Dermis microvascular lymphatic vessel endothelial cell (primary cell): Measurements from ENCODE around the gene HYCC2. TPM values are rescaled to one million over a fixed set of nuclear protein-coding genes. Genes with fewer than 3 reads are reported as not detected.
"Not testable (repeated sequence)": the region's sequence is repeated elsewhere in the genome, so short reads cannot be mapped to it uniquely, and the experiment has no call there.

ENCODE experiments used
- DNase-seq, 2 donors: peaks; one replicate each; pipeline versions ENCODE4 v3.0.0 to v3.0.0-alpha.2; 2010; ENCODE audit warnings: low read depth in 2 of 2
- total RNA-seq: library from RNA; depleted of rRNA; stranded (reverse); fragments of >200 nt; gene quantifications from 2 replicates; pipeline ENCODE4 v1.2.1, GENCODE V29; 2014

The HYCC2 gene
- total RNA-seq, 1 donor from 2014 or later: 7.8 TPM

DNA sequence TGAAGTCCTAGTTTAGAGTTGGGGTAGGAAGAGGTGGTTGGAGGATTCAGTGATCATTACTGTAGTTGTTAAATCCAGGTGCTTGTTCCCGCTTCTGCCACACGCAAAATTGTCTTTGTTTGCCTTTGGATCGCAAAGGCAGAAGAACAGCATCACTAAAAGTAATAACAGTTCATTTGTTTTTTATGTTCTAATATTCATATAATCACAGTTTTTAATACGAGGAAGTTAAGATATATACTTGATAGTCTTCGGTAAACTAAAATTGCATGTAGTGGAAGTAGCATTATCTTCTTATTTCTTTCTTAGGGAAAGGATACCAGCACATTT is 695 bp upstream of the HYCC2 start:
- DNase-seq: no peak

DNA sequence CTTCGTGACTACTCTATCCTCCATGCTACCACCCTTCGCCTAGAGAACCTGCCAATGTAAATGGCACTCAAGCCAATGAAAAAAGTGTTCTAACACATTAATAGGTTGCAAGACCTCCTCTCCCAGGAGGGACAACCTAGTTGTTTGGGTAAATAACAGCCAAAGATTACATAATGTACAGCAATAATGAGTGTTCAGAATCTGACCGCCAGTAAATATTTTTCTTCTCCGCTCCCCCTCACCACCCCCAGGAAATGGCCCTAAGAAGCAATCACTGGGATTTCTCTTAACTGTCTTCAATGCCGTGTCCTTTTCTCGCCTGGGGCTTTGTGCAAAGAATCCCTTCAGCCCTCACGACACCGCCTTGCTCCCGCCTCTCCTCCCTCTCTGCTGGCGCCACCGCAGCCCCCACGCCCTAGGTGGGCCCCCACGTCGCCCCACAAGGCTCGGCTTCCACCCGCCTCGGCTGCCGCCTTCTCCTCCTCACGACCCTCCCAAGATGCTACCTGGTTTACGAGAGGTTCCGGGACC is 458 bp downstream of the HYCC2 start:
- peak in 1 of 2 donors; percentile 21 for DNase-seq

DNA sequence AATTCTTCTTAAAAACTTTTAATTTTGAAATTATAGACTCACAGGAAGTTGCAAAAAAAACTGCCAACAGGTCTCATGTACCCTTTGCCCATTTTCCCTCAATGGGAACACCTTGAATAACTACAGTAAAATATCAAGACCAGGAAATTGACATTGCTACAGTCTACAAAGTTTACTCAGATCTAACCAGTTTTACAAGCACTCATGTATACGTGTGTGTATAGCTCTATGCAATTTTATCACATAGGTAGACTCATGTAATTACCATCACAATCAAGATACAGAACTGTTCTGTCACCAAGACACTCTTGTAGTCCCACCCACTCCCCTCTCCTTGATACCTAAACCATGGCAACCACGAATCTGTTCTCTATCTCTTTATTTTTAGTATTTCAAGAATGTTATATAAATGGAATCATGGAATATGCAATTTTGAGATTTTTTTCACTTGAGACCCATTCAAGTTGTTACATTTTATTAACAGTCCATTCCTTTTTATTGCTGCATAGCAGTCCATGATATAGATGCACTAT is 6.6 kb downstream of the HYCC2 start:
- no peak for DNase-seq

DNA sequence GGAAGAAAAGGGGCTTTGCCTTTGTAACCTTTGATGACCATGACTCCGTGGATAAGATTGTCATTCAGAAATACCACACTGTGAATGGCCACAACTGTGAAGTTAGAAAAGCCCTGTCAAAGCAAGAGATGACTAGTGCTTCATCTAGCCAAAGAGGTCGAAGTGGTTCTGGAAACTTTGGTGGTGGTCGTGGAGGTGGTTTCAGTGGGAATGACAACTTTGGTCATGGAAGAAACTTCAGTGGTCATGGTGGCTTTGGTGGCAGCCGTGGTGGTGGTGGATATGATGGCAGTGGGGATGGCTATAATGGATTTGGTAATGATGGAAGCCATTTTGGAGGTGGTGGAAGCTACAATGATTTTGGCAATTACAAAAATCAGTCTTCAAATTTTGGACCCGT is 8.0 kb downstream of the HYCC2 start:
- not testable (repeated sequence) for DNase-seq

DNA sequence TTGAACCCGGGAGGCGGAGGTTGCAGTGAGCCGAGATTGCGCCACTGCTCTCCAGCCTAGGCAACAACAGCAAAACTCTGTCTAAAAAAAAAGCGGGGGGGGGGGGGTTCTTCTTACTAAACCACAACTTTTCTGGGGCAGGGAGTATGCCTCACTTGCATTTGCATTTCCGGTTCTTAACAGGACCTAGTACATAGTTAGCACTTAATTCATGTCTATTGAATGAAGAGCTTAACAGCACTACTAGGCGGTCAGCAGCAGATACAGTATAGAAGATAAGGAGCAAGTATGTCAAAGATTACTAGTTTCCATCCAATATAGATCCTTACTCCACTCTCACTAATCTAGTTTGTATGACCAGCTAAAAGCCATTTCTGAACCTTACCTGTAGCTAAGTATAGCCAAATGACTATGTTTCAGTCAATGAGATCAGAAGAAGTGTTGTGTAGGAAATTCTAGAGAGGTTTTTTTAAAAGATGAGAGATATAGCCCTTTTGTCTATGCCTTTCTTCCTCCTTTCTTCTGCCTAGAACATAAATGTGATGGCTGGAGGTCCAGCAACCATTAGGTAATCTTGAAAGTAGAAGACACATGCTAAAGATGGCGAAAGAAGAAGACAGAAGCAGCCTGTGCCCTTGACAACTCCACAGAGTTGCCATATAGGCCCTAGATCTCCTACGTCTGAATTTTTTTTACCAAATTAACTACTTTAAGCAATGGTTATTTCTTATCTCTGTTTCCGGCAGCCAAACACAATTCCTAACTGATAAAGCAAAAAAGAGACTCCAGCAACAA is 11.3 kb downstream of the HYCC2 start:
- no peak for DNase-seq

DNA sequence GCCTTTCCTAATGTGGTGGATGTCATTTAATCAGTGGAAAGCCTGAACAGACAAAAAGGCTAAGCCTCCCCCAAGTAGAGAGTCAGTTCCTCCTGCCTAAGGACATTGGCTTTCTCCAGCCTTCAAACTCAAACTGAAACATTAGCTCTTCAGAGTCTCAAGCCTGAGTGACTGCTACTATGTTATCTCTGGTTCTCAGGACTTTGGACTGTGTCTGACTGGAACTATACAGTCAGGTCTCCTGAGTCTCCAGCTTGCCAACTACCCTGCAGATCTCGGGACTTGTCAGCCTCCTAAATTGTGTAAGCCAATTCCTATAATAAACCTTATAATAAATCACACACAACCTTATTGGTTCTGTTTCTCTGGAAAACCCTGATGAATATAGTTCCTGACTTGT is 12.6 kb downstream of the HYCC2 start:
- no peak for DNase-seq

DNA sequence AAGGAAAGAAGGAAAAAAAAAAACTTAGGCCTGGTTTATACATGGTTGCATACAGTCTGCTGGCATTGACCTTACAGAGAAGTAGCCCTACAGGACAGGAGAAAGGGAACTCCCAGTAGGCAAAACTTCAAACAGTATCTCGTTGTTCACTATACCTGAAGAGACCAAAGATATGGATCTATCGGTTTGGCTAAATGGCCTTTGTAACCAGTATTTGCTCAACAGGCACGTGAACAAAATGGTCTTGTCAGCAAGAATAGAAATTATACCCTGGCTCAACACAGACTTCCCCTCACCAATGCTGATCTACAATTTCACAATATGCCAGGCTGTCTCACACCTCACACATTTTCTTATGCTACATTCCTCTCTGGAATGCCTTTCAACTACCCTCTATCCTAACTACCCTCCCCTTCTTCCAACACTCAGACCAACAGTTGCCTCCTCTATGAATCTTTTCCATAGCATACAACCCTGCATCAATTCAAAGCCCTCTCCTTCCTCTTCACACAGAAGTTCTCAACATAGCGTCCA is 13.7 kb downstream of the HYCC2 start:
- DNase-seq: no peak

DNA sequence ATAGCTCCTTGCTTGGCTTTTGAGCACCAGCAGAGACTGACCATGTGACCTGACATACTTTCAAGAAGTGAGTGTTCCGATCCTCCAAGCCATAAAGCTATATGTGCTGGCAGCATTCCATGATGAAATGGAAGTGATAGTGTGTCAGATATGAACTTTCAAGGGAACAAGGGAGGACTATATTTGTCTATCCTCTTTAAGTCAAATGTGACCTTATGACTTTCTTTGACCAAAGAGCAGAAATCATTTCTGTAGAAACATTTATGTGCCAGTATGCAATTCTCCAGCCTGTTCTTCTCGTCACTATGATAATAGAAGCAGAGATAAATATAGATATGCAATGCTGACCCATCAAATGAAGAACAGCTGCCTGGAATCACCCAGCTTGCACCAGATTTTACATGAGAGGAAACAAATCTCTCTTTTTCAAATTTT is 14.4 kb downstream of the HYCC2 start:
- DNase-seq: no peak

DNA sequence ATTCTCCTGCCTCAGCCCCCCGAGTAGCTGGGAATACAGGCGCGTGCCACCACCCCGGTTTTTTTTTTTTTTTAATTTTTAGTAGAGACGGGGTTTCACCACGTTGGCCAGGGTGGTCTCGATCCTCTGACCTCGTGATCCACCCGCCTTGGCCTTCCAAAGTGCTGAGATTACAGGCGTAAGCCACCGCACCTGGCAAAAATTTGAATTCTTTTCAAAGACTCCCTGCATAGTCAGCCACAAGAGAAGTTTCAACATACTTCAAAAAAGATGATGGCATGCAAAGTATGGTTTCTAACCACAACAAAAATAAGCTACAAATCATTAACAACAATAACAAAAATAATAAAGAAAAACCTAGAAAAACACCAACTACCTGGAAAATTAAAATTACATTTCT is 22.0 kb downstream of the HYCC2 start:
- no peak for DNase-seq

DNA sequence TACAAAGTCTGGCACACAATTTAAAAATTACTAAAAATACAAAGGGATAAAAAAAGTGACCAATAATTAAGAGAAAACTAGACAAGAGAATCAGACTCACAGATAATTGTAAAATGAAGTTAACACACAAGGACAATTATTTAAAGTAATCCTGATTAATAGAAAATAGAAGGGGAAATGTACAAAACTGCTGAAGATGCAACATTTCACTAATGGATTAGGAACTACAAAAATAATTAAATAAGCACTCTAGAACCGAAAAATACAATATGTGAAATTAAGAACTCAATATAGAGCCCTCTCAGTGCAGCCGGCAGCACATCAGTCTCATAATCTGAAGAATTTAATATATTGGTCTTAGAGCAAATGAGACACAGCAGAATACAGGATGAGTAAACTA is 24.6 kb downstream of the HYCC2 start:
- no peak for DNase-seq

DNA sequence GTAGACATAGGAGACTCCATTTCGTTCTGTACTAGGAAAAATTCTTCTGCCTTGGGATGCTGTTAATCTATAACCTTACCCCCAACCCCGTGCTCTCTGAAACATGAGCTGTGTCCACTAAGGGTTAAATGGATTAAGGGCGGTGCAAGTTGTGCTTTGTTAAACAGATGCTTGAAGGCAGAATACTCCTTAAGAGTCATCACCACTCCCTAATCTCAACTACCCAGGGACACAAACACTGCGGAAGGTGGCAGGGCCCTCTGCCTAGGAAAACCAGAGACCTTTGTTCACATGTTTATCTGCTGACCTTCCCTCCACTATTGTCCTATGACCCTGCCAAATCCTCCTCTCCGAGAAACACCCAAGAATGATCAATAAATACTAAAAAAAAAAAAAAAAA is 28.4 kb downstream of the HYCC2 start:
- DNase-seq: not testable (repeated sequence)

DNA sequence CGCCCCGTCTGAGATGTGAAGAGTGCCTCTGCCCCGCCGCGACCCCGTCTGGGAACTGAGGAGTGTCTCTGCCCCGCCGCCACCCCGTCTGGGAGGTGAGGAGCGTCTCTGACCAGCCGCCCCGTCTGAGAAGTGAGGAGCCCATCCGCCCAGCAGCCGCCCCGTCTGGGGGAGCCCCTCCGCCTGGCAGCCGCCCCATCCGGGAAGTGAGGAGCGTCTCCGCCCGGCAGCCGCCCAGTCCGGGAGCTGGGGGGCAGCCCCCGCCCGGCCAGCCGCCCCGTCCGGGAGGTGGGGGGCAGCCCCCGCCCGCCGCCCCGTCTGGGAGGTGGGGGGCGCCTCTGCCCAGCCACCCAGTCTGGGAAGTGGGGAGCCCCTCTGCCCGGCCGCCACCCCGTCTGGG is 29.0 kb downstream of the HYCC2 start:
- not testable (repeated sequence) for DNase-seq

DNA sequence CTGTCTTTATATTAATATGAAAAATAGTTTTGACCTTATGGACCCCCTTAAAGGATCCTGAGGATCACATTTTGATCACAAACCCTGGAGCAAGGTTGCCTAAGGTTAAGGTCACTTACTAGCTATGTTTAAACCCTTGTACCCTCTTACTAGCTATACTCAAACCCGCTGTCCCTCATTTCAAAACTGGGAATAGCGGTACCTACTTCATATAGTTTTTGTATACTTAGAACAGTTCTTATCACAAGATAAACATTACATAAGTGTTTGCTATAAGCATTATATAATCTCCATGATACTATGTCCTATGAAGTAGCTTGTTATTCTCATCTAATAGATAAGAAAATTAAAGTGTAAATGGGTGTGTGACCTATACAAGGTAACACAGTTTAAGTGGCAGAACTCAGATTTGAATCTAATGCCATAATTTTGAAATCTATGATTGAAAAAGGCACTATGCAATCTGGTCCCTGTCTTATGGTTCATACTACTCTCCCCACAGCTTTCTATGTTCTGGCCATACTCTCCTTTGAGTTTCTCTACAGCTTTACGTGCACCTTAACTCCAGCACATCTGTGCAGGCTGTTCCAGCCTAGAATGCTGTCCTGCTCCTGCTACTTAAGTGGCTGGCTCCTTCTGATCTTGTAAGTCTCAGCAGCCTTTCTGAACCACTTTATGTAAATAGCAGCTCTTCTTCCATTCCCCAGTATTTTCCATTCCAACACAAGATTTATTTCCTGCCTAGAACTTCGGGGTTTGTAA is 30.4 kb downstream of the HYCC2 start:
- no peak for DNase-seq

DNA sequence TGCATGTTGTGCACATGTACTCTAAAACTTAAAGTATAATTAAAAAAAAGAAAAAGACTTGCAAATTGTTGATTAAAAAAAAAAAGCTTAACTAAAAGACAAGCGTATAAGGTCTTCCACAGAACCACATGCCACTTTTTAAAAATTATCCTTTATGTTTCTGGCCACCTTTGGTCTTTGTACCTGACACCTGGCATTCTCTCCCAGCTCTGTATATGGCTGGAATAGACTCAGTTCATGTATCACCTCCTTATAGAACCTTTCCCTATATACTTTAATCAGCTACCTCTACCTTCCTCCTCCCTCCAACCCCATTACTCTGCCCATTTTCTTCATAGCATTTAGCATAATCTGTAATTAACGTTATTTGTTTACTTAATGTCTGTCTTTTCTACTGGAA is 32.6 kb downstream of the HYCC2 start:
- DNase-seq: no peak

DNA sequence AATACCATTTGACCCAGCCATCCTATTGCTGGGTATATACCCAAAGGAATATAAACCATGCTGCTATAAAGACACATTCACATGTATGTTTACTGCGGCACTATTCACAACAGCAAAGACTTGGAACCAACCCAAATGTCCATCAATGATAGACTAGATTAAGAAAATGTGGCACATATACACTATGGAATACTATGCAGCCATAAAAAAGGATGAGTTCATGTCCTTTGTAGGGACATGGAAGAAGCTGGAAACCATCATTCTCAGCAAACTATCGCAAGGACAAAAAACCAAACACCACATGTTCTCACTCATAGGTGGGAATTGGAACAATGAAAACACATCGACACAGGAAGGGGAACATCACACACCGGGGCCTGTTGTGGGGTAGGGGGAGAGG is 33.1 kb downstream of the HYCC2 start:
- DNase-seq: not testable (repeated sequence)

DNA sequence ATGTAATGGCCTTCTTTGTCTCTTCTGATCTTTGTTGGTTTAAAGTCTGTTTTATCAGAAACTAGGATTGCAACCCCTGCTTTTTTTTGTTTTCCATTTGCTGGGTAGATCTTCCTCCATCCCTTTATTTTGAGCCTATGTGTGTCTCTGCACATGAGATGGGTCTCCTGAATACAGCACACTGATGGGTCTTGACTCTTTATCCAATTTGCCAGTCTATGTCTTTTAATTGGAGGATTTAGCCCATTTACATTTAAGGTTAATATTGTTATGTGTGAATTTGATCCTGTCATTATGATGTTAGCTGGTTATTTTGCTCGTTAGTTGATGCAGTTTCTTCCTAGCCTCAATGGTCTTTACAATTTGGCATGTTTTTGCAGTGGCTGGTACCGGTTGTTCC is 37.1 kb downstream of the HYCC2 start:
- DNase-seq: not testable (repeated sequence)

DNA sequence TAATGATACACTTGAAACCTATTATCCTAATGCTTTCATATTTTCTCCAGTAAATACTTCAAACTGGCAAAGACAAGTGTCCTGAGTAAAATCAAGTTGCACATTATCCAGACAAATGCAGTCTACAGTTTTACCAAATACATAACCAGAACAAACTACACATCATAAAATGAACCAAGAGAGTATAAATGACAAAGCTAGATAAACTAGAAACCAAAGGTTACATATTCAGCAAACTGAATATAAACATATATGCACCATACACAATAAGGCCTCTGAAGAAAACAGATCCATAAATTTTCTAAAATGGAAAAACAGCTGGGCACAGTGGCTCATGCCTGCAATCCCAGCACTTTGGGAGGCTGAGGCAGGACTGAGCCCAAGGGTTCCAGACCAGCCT is 47.0 kb downstream of the HYCC2 start:
- no peak for DNase-seq

DNA sequence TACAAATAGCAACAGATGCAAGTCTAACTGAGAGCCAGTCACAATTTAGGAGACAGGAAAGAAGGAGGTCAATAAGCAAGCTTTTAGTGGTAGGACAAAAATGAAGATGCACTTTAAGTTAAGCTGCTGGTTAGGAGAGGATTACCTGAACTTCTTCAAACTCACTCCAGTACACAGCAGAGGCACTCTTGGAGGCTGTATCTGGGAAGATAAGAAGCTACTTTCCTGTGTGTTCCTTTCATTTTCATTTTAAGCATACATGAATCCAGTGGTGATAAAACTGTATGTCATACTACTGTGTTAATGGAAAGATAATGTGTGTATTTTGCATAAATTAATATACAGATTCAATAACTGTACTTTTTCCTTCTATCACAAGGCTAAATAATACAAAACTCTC is 49.6 kb downstream of the HYCC2 start:
- no peak for DNase-seq
